Glutamatergic neuron (in vitro differentiated cells): ENCODE data around the gene NEGR1. TPM values are rescaled to one million over a fixed set of nuclear protein-coding genes. Genes with fewer than 3 reads are reported as not detected.

Experiments used
- DNase-seq: peaks from one replicate; pipeline ENCODE4 v3.0.0; 2022
- H3K27ac Mint-ChIP-seq: one replicate; pipeline ENCODE4 v1.8.0; 2020; ENCODE audit warnings: mild to moderate bottlenecking, mixed read lengths, inconsistent platforms; ENCODE audit not compliant: unreplicated experiment
- H3K27me3 Mint-ChIP-seq: one replicate; pipeline ENCODE4 v1.8.0; 2020; ENCODE audit warnings: mild to moderate bottlenecking, moderate library complexity, mixed read lengths, inconsistent platforms; ENCODE audit not compliant: unreplicated experiment
- H3K36me3 Mint-ChIP-seq: one replicate; pipeline ENCODE4 v1.8.0; 2020; ENCODE audit warnings: mild to moderate bottlenecking, mixed read lengths, inconsistent platforms; ENCODE audit not compliant: unreplicated experiment
- H3K4me1 Mint-ChIP-seq: one replicate; pipeline ENCODE4 v1.8.0; 2020; ENCODE audit warnings: mild to moderate bottlenecking, low read depth, mixed read lengths, inconsistent platforms; ENCODE audit not compliant: unreplicated experiment
- H3K4me3 Mint-ChIP-seq: one replicate; pipeline ENCODE4 v1.8.0; 2020; ENCODE audit warnings: mild to moderate bottlenecking, mixed read lengths, inconsistent platforms; ENCODE audit not compliant: unreplicated experiment
- H3K9me3 Mint-ChIP-seq: one replicate; pipeline ENCODE4 v1.8.0; 2020; ENCODE audit warnings: mild to moderate bottlenecking, moderate library complexity, mixed read lengths, inconsistent platforms; ENCODE audit not compliant: unreplicated experiment
- total RNA-seq: library from RNA; stranded (reverse); fragmentation: NEBNext Ultra II Directional; extraction: Animal tissue kit (Norgen Biotek cat#: 25700); gene quantifications from one replicate; pipeline ENCODE4 v1.2.1, GENCODE V29; 2021; ENCODE audit not compliant: unreplicated experiment
- TF ChIP-seq, protein P1 (sequence below): fragments of 200-600 bp; sonication (generic); IDR thresholded peaks from one replicate; pipeline ENCODE4 v1.5.0; 2021; ENCODE audit not compliant: partially characterized antibody, unreplicated experiment

The NEGR1 gene
- total RNA-seq, 1 donor from 2014 or later, result 0.51 TPM

DNA sequence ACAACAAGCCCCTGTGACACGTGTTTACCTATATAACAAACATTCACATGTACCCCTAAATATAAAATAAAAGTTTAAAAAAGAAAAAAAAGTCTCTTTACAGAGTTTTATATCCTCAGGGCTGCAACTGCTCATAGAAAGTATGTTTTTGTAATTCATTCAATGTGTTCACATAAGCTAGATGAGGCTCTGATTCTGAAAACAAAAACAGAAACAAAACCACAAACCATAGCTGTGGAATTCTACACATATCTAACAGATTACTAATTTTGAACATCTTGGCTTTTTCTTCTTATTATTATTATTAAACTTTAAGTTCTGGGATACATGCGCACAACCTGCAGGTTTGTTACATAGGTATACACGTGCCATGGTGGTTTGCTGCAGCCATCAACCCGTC is 621.9 kb downstream of the NEGR1 start:
- Mint-ChIP-seq H3K4me3 (no peak overlapping the region), H3K27ac (no peak overlapping the region), H3K9me3 (no peaks in the 10 kb centered on the region), H3K27me3 (no peaks in the 10 kb centered on the region), H3K36me3 (no peaks in the 10 kb centered on the region), H3K4me1 (no peaks in the 10 kb centered on the region)
- DNase-seq, result no peak
- TF ChIP-seq, protein P1, sequence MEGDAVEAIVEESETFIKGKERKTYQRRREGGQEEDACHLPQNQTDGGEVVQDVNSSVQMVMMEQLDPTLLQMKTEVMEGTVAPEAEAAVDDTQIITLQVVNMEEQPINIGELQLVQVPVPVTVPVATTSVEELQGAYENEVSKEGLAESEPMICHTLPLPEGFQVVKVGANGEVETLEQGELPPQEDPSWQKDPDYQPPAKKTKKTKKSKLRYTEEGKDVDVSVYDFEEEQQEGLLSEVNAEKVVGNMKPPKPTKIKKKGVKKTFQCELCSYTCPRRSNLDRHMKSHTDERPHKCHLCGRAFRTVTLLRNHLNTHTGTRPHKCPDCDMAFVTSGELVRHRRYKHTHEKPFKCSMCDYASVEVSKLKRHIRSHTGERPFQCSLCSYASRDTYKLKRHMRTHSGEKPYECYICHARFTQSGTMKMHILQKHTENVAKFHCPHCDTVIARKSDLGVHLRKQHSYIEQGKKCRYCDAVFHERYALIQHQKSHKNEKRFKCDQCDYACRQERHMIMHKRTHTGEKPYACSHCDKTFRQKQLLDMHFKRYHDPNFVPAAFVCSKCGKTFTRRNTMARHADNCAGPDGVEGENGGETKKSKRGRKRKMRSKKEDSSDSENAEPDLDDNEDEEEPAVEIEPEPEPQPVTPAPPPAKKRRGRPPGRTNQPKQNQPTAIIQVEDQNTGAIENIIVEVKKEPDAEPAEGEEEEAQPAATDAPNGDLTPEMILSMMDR, result no peak

DNA sequence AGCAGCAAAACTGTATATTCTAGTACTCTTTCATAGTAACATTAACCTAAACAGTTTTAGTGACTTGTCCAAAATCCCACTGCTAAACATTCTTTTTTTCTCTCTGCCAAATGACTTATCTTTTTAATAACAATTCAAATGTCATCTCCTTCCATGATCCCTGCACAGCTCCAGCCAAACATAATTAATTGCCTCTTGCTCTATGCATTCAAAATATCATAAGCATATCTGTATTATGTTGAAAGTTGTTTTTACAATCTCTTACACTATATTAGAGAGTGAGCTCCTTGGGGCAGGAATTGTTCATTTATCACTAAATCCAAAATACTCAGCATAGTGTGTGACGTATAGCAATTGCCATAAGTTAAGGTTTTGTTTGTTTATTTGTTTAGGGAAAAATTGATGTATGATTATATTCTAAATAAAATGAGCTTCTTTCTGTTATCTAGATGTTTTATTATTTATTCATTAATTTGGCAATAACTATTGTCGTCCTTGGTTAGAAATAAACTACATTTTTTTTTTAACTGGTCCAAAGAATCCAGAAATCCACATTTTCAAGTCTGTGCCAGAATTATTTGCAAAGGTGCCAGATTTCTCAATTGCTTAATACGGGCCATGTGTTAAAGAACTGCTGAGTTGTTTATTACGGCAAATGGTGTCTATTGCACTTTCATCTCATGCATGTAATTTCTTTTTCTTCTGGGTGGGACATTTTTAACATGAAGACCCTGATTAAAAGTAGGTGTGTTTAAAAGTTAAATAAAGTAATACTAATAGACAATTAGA is 624.3 kb downstream of the NEGR1 start:
- Mint-ChIP-seq H3K9me3 (no peaks in the 10 kb centered on the region), H3K27ac (no peak overlapping the region), H3K27me3 (no peaks in the 10 kb centered on the region), H3K36me3 (no peaks in the 10 kb centered on the region), H3K4me3 (no peak overlapping the region), H3K4me1 (no peaks in the 10 kb centered on the region)
- no peak for DNase-seq
- TF ChIP-seq, protein P1, result no peak

DNA sequence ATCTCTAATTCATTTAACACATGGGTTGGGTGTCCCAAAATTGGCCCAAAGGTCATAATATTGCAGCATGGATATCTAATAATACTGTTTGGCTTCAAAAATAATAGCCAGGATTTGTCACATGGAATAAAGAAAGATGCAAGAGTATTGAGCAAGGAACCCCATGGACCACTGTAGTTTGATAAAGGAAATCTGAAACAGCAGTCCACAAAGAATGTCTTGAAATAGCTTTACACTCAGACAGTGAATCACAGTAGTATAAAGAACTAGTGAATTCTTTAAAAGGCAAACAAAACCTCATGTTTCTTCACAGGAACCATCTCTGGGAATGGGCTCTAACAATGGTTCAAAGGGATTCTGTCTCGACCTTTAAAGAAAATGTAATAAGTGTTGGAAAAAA is 625.4 kb downstream of the NEGR1 start:
- H3K27ac Mint-ChIP-seq, result no peak overlapping the region
- H3K4me1 Mint-ChIP-seq, result no peaks in the 10 kb centered on the region
- TF ChIP-seq, protein P1, result no peak
- no peak overlapping the region for H3K4me3 Mint-ChIP-seq
- no peaks in the 10 kb centered on the region for H3K27me3 Mint-ChIP-seq
- DNase-seq, result no peak
- no peaks in the 10 kb centered on the region for H3K9me3 Mint-ChIP-seq
- no peaks in the 10 kb centered on the region for H3K36me3 Mint-ChIP-seq

DNA sequence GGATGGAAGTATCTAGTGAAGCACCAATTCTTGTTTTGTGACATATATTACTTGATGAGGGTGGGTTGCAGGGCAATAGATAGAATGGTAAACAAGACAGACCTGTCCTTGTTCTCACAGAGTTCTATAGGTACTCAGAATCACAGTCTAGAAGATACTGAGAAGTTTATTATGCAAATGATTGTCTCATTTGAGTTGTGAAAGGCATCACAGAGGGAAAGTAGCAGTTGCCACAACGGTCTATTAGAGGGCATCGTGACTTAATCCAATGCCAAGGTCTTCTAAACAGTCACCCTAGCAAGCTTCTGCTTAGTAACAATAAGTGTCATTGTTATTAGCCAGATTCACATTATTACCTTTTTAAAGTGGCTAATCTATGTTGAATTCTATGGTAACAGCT is 626.7 kb downstream of the NEGR1 start:
- no peak overlapping the region for H3K4me3 Mint-ChIP-seq
- H3K36me3 Mint-ChIP-seq, result no peaks in the 10 kb centered on the region
- no peaks in the 10 kb centered on the region for H3K9me3 Mint-ChIP-seq
- no peak for DNase-seq
- H3K27me3 Mint-ChIP-seq, result no peaks in the 10 kb centered on the region
- H3K27ac Mint-ChIP-seq, result no peak overlapping the region
- H3K4me1 Mint-ChIP-seq, result no peaks in the 10 kb centered on the region
- TF ChIP-seq, protein P1, result no peak

DNA sequence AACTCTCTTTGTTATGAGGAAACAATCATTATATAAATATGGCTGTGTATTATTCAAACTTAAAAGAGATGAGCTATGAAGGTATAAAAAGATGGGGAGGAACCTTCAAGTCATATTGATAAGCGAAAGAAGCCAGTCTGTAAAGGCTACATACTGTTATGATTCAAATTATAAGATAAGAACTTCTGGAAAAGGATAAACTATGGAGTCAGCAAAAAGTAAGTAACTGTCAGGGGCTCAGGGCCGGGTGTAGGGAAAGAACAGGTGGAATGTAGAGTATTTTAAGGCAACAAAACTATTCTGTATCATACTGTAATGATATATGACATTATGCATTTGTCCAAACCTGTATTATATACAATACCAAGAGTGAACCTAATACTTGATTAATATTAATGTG is 628.4 kb downstream of the NEGR1 start:
- no peak for DNase-seq
- no peaks in the 10 kb centered on the region for H3K4me1 Mint-ChIP-seq
- no peak overlapping the region for H3K4me3 Mint-ChIP-seq
- H3K9me3 Mint-ChIP-seq, result no peaks in the 10 kb centered on the region
- TF ChIP-seq, protein P1, result no peak
- no peaks in the 10 kb centered on the region for H3K36me3 Mint-ChIP-seq
- H3K27ac Mint-ChIP-seq, result no peak overlapping the region
- no peaks in the 10 kb centered on the region for H3K27me3 Mint-ChIP-seq
